Body of pancreas (tissue), 4 donors: ENCODE measurements around the gene SGTA. TPM values are rescaled to one million over a fixed set of nuclear protein-coding genes. Genes with fewer than 3 reads are reported as not detected.

ENCODE experiments used
- ATAC-seq: fragments of 150-250 bp; one replicate; pipeline ENCODE4 v1.9.1; 2016
- DNase-seq, 4 donors: peaks; one replicate each; pipeline ENCODE4 v3.0.0-alpha.2; 2019
- H3K27ac ChIP-seq, 4 donors: fragments of 200-600 bp; sonication (generic); 1 replicate in 3 of 4; 2 replicates in 1 of 4; pipeline versions ENCODE4 v1.5.1 to v1.6.1; 2016 to 2019; ENCODE audit warnings: mild to moderate bottlenecking in 1 of 4, mixed read lengths in 1 of 4, moderate library complexity in 1 of 4
- H3K27me3 ChIP-seq, 2 donors: fragments of 200-600 bp; sonication (generic); one replicate each; pipeline ENCODE4 v1.6.0; 2016; ENCODE audit warnings: mild to moderate bottlenecking in 1 of 2
- H3K36me3 ChIP-seq, 2 donors: fragments of 200-600 bp; sonication (generic); replicated peaks in 1 of 2; 2 replicates each; pipeline ENCODE4 v1.5.1; 2016; ENCODE audit warnings: low read depth in 2 of 2; ENCODE audit not compliant: insufficient read depth in 1 of 2
- H3K4me1 ChIP-seq: fragments of 200-600 bp; sonication (generic); one replicate; pipeline ENCODE4 v1.6.0; 2016
- H3K4me3 ChIP-seq, 2 donors: fragments of 200-600 bp; sonication (generic); 1 replicate in 1 of 2; 2 replicates in 1 of 2; pipeline ENCODE4 v1.5.1; 2016 to 2019
- H3K9me3 ChIP-seq, 3 donors: fragments of 200-600 bp; sonication (generic); 1 replicate in 2 of 3; 2 replicates in 1 of 3; pipeline ENCODE4 v1.5.1; 2016
- POLR2A ChIP-seq, 3 donors: fragments of 450-650 bp; IDR thresholded peaks; one replicate each; pipeline ENCODE4 v1.6.1; 2016; ENCODE audit warnings: antibody characterized with exemption in 3 of 3, mild to moderate bottlenecking in 2 of 3
- WGBS, 2 donors: methylation state at CpG; one replicate each; pipeline ENCODE4 v1.1.5; 2017; 5-methylcytosine and 5-hydroxymethylcytosine counted together
- intact Hi-C: fragments of 100-400 bp; cut with DNase I; formaldehyde crosslinking; loops from one replicate; pipeline ENCODE4 v1.15.1; 2023
- total RNA-seq, 2 donors: library from RNA; depleted of rRNA; stranded (reverse); fragments of >200 nt; gene quantifications; one replicate each; pipeline ENCODE4 v1.1.0, GENCODE V29; 2016
- TF ChIP-seq, protein P1 (sequence below), 7 experiments: fragments of 450-650 bp in 4 of 7; fragments of 200-600 bp in 3 of 7; sonication (generic) in 3 of 7; IDR thresholded peaks; one replicate each; pipeline ENCODE4 v1.5.1; 2016 to 2019; ENCODE audit warnings: antibody characterized with exemption in 7 of 7

SGTA gene
- total RNA-seq, 2 donors from 2014 or later, result 24.6 to 41.5 TPM

DNA sequence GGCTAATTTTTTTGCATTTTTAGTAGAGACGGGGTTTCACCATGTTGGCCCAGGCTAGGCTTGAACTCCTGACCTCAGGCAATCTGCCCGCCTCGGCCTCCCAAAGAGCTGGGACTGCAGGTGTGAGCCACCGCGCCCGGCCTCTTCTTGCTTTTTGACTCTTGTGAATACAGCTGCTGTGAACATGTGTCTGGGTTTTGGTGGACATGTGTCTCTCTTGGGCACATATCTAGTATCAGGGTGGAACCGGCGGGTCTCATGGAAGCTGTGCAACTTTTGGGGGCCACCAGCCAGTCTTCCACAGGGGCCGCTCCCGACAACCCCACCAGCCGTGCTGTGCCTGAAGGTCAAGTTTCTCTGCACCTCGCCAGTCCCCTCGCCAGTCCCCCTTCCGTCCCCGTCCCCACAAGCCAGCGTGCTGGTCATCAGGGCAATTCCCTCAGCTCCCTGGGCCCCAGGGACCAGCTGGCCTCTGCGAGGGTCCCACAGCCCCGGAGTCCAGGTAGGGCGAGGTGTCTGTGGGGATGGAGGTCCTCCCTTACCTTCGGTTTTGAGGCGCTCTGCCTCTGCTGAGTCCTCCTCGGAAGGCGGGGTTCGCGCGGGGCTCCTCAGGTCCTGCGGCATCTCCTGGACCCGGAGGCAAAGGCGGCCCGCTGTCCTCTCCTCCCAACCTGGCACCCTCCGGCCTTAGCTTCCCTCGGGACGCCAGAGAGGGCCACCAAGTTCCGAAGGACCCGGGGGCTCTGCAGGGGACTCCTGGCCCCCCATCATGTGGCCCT is 16.3 kb downstream of the SGTA start:
- intact Hi-C loops, result no loop called here
- peaks cover 8% of the 10 kb centered on the region for H3K4me1 ChIP-seq

DNA sequence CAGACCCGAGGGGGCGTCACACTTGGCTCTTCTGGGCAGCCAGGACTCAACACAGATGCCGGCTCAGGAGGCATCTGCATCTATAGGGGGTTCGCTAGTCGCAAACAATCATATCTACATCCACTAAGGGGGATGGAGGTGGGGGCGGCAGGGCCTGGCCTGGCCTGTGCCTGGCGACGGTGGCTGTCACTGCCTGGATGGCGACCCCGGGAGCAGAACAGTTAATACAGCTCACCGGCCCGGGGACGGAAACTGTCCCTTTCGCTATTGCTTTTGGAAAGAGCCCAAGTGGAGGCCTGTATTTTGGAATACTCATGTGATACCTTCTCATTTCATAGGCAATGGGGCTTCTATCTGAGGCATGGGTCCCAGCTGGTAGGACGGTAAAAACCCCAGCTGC is 17.7 kb downstream of the SGTA start:
- no peaks in the 10 kb centered on the region for H3K27me3 ChIP-seq
- no peak for ATAC-seq
- H3K27ac ChIP-seq, result no peak overlapping the region
- WGBS, 2 donors, result 86% methylated on average over 13 to 15 of the region's 15 CpGs
- intact Hi-C loops, result no loop called here
- peaks cover 7 to 8% of the 10 kb centered on the region in 2 donors for H3K36me3 ChIP-seq
- no peaks in the 10 kb centered on the region for H3K9me3 ChIP-seq
- H3K4me1 ChIP-seq, result peaks cover 4% of the 10 kb centered on the region
- no peak for DNase-seq
- TF ChIP-seq, protein P1, sequence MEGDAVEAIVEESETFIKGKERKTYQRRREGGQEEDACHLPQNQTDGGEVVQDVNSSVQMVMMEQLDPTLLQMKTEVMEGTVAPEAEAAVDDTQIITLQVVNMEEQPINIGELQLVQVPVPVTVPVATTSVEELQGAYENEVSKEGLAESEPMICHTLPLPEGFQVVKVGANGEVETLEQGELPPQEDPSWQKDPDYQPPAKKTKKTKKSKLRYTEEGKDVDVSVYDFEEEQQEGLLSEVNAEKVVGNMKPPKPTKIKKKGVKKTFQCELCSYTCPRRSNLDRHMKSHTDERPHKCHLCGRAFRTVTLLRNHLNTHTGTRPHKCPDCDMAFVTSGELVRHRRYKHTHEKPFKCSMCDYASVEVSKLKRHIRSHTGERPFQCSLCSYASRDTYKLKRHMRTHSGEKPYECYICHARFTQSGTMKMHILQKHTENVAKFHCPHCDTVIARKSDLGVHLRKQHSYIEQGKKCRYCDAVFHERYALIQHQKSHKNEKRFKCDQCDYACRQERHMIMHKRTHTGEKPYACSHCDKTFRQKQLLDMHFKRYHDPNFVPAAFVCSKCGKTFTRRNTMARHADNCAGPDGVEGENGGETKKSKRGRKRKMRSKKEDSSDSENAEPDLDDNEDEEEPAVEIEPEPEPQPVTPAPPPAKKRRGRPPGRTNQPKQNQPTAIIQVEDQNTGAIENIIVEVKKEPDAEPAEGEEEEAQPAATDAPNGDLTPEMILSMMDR (IDR thresholded peaks at IDR 0.05), result no peak
- no peak for TF ChIP-seq POLR2A (IDR thresholded peaks at IDR 0.05)
- H3K4me3 ChIP-seq, result no peak overlapping the region

More for the DNA sequence above, 16.3 kb downstream of the SGTA start:
- TF ChIP-seq, protein P1 (IDR thresholded peaks at IDR 0.05), result no peak
- TF ChIP-seq POLR2A (IDR thresholded peaks at IDR 0.05), result no peak
- Histone ChIP-seq H3K4me3 (no peak overlapping the region), H3K36me3 (peaks cover 2 to 8% of the 10 kb centered on the region in 2 donors), H3K9me3 (no peaks in the 10 kb centered on the region), H3K27ac (no peak overlapping the region), H3K27me3 (no peaks in the 10 kb centered on the region)
- ATAC-seq, result no peak
- no peak for DNase-seq
- WGBS, 2 donors, result 92 to 95% methylated on average over 21 to 22 of the region's 35 CpGs

DNA sequence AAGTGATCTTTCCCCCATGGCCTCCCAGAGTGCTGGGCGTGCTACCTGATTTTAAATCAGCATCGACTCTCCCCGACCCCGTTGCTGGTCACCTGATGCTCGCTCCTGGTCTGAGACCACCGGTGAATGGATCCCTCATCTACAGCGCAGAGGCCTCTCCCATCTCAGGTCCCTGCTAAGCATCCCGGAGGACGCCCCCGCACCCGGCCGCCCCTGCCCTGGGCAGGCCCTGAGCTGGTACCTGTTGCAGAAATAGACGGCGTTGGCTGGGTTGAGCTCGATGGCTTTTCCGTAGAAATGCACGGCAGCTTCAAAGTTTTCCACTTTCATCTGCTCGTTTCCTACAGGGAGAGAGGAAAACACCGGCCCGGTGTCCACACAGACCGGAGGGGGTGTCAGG is 18.1 kb downstream of the SGTA start:
- Histone ChIP-seq H3K9me3 (no peaks in the 10 kb centered on the region), H3K4me1 (no peaks in the 10 kb centered on the region), H3K27ac (no peak overlapping the region), H3K36me3 (peaks cover 7 to 8% of the 10 kb centered on the region in 2 donors), H3K27me3 (no peaks in the 10 kb centered on the region), H3K4me3 (no peak overlapping the region)
- DNase-seq, result no peak
- TF ChIP-seq POLR2A (IDR thresholded peaks at IDR 0.05), result no peak
- TF ChIP-seq, protein P1 (IDR thresholded peaks at IDR 0.05), result no peak
- intact Hi-C loops, result no loop called here
- ATAC-seq, result no peak
- 91 to 96% methylated on average over 19 to 20 of the region's 21 CpGs for WGBS, 2 donors

DNA sequence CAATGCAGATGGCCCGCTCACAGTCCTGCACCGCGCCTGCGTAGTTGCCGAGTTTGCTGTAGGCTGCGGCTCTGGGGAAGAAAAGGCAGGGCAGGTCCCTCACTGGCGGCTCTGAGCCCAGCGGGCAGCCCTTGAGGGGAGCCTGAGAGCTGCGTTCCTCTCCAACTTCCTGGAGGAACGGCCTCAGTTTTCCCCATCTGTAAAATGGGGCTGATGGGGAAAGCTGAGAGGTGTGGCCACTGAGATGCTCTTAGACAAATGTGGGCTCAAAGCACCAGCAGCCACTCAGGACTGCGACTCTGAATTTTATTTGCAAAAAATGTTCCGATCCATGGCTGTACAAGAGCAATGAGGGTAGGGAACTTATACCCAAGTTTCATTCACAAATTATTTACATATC is 19.4 kb downstream of the SGTA start:
- Histone ChIP-seq H3K9me3 (no peaks in the 10 kb centered on the region), H3K36me3 (peaks cover 7 to 8% of the 10 kb centered on the region in 2 donors), H3K4me1 (no peaks in the 10 kb centered on the region), H3K27me3 (no peaks in the 10 kb centered on the region), H3K4me3 (no peak overlapping the region), H3K27ac (no peak overlapping the region)
- 97 to 99% methylated on average over 12 of the region's 12 CpGs for WGBS, 2 donors
- TF ChIP-seq POLR2A (IDR thresholded peaks at IDR 0.05), result no peak
- TF ChIP-seq, protein P1 (IDR thresholded peaks at IDR 0.05), result no peak
- ATAC-seq (no peak), DNase-seq (no peak)
- intact Hi-C loops, result no loop called here
